ENCODE measurements around the gene TRIM5.
"Not testable (repeated sequence)": the region's sequence is repeated elsewhere in the genome, so short reads cannot be mapped to it uniquely, and the experiment has no call there.

The TRIM5 gene

DNA sequence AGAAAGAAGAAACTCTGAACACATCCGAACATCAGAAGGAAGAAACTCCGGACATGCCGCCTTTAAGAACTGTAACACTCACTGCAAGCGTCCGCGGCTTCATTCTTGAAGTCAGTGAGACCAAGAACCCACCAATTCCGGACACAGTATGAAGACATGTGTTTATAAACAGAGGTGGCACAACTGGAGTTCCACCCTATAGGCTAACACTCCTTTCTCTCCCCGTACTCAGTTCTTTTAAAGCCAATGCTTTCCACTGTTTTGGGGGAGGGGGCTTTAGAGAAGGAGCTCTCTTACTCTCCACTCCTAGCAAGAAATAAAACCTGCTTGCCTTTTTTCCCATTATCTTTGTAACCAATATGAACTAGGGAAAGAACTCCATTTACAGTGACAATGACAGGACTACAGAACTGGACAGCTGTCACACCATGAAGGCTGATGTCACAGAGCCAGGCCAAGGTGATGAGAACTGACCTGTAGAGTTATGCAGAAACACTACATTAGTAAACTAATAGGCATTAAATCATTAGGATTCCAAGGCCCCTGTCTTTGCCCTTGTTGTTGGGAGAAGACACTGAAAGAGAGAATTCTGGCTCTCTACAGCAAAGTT is 733 bp downstream of the TRIM5 start:
- Histone ChIP-seq H3K27me3 (ENCODE audit: control insufficient read depth, insufficient read depth, low read length) (no peaks in the 10 kb centered on the region), H3K4me1 (ENCODE audit: control insufficient read depth, low read depth, low read length) (peaks cover 8% of the 10 kb centered on the region), H3K27ac (ENCODE audit: low read length) (peak overlapping the region; percentile 24), H3K9me3 (ENCODE audit: control insufficient read depth, low read depth, low read length) (no peaks in the 10 kb centered on the region), H3K36me3 (ENCODE audit: control insufficient read depth, low read depth, low read length) (peaks cover 9% of the 10 kb centered on the region), H3K9ac (ENCODE audit: low read length) (peak overlapping the region; percentile 85), H3K4me3 (ENCODE audit: low read length) (peak overlapping the region; percentile 70)

DNA sequence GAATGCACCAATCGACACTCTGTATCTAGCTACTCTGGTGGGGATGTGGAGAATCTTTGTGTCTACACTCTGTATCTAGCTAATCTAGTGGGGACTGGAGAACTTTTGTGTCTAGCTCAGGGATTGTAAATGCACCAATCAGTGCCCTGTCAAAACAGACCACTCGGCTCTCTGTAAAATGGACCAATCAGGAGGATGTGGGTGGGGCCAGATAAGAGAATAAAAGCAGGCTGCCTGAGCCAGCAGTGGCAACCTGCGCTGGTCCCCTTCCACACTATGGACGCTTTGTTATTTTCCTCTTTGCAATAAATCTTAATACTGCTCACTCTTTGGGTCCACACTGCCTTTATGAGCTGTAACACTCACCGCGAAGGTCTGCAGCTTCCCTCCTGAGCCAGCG is 1.3 kb downstream of the TRIM5 start:
- H3K9me3 ChIP-seq (ENCODE audit: control insufficient read depth, low read depth, low read length); H3K27ac ChIP-seq (ENCODE audit: low read length); H3K4me3 ChIP-seq (ENCODE audit: low read length); H3K27me3 ChIP-seq (ENCODE audit: control insufficient read depth, insufficient read depth, low read length); H3K9ac ChIP-seq (ENCODE audit: low read length); H3K4me1 ChIP-seq (ENCODE audit: control insufficient read depth, low read depth, low read length): not testable (repeated sequence)
- H3K36me3 ChIP-seq (ENCODE audit: control insufficient read depth, low read depth, low read length), result peaks cover 14% of the 10 kb centered on the region

DNA sequence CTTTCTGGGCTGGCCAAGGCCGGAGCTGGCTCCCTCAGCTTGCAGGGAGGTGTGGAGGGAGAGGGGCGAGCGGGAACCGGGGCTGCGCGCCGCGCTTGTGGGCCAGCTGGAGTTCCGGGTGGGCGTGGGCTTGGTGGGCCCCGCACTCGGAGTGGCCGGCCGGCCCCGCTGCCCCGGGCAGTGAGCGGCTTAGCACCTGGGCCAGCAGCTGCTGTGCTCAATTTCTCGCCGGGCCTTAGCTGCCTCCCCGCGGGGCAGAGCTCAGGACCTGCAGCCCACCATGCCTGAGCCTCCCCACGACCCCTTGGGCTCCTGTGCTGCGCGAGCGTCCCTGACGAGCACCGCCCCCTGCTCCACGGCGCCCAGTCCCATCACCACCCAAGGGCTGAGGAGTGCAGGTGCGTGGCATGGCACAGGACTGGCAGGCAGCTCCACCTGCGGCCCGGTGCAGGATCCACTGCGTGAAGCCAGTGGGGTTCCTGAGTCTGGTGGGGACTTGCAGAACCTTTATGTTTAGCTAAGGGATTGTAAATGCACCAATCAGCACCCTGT is 1.9 kb downstream of the TRIM5 start:
- H3K27me3 ChIP-seq (ENCODE audit: control insufficient read depth, insufficient read depth, low read length); H3K4me3 ChIP-seq (ENCODE audit: low read length); H3K9ac ChIP-seq (ENCODE audit: low read length); H3K4me1 ChIP-seq (ENCODE audit: control insufficient read depth, low read depth, low read length); H3K9me3 ChIP-seq (ENCODE audit: control insufficient read depth, low read depth, low read length); H3K27ac ChIP-seq (ENCODE audit: low read length): not testable (repeated sequence)
- H3K36me3 ChIP-seq (ENCODE audit: control insufficient read depth, low read depth, low read length), result peaks cover 20% of the 10 kb centered on the region

DNA sequence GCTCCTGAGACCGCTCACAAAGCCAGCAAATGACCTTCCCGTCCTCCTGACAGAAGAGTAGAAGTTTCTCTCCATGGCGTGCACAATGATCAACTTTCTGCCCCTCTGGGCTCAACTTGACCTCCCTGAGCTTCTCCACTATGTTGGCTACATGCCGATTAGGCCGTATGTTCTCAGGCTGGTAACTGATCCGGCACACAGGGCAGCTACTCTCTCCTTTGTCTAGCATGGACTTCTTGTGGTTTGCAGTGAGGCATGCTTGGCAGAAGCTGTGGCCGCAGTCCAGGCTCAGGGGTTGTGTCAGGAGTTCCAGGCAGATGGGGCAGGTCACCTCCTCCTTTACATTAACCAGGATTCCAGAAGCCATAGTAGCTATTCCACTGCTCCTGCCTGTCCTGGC is 5.1 kb downstream of the TRIM5 start:
- H3K27ac ChIP-seq (ENCODE audit: low read length), result no peak overlapping the region
- H3K36me3 ChIP-seq (ENCODE audit: control insufficient read depth, low read depth, low read length), result peaks cover 23% of the 10 kb centered on the region
- no peaks in the 10 kb centered on the region for H3K27me3 ChIP-seq (ENCODE audit: control insufficient read depth, insufficient read depth, low read length)
- no peak overlapping the region for H3K9ac ChIP-seq (ENCODE audit: low read length)
- no peaks in the 10 kb centered on the region for H3K9me3 ChIP-seq (ENCODE audit: control insufficient read depth, low read depth, low read length)
- H3K4me1 ChIP-seq (ENCODE audit: control insufficient read depth, low read depth, low read length), result peaks cover 4% of the 10 kb centered on the region
- no peak overlapping the region for H3K4me3 ChIP-seq (ENCODE audit: low read length)

- no peaks in the 10 kb centered on the region for H3K4me1 ChIP-seq (ENCODE audit: control insufficient read depth, low read depth, low read length)
- H3K9ac ChIP-seq (ENCODE audit: low read length), result no peak overlapping the region
- H3K27ac ChIP-seq (ENCODE audit: low read length), result no peak overlapping the region
- H3K27me3 ChIP-seq (ENCODE audit: control insufficient read depth, insufficient read depth, low read length), result no peaks in the 10 kb centered on the region
- H3K4me3 ChIP-seq (ENCODE audit: low read length), result no peak overlapping the region
- no peaks in the 10 kb centered on the region for H3K9me3 ChIP-seq (ENCODE audit: control insufficient read depth, low read depth, low read length)
- H3K36me3 ChIP-seq (ENCODE audit: control insufficient read depth, low read depth, low read length), result peaks cover 21% of the 10 kb centered on the region
Measured at GRCh38 chr11:5674391-5674790, 10.5 kb downstream of the TRIM5 start.

DNA sequence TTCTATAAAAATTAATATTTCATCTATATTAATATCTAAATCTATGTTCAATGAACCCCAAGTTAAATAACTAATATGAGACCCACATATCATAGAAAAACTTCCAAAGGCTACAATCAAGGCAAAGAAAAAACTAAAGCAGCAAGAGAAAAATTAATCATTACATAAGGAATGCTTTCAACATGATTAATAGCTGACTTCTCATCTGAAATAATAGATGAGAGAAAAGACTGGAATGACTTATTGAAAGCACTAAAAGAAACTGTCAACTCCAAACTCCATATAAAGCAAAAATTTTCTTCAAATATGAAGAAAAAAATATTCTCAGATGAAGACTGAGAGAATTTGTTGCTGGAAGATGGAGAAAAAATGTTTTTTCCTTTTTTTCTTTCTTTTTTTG is 13.0 kb downstream of the TRIM5 start:
- no peaks in the 10 kb centered on the region for H3K9me3 ChIP-seq (ENCODE audit: control insufficient read depth, low read depth, low read length)

DNA sequence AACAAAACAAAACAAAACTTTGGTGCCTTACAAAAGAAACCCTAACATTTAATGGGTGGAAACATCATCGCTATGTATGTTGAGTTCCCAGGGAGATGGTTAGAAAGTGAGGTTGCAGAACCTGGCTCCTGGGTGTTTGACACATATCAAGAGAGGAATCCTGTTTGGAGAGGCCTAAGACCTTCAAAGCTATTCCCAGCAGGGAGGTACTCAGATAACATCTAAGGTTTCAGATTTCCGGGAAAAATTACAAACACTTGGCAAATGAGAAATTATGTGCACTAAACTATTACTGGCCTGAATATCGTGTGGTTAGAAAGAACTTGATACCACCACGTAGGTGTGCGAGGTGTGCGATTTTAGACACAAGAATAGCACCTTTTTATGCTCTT is 18.5 kb downstream of the TRIM5 start:
- H3K4me1 ChIP-seq (ENCODE audit: control insufficient read depth, low read depth, low read length), result no peaks in the 10 kb centered on the region
- no peaks in the 10 kb centered on the region for H3K9me3 ChIP-seq (ENCODE audit: control insufficient read depth, low read depth, low read length)
- H3K4me3 ChIP-seq (ENCODE audit: low read length), result no peak overlapping the region
- no peak overlapping the region for H3K9ac ChIP-seq (ENCODE audit: low read length)
- H3K27me3 ChIP-seq (ENCODE audit: control insufficient read depth, insufficient read depth, low read length), result no peaks in the 10 kb centered on the region
- peaks cover 25% of the 10 kb centered on the region for H3K36me3 ChIP-seq (ENCODE audit: control insufficient read depth, low read depth, low read length)
- H3K27ac ChIP-seq (ENCODE audit: low read length), result no peak overlapping the region

More for the DNA sequence above, 13.0 kb downstream of the TRIM5 start:
- Histone ChIP-seq H3K9ac (ENCODE audit: low read length) (no peak overlapping the region), H3K36me3 (ENCODE audit: control insufficient read depth, low read depth, low read length) (peaks cover 8% of the 10 kb centered on the region), H3K4me1 (ENCODE audit: control insufficient read depth, low read depth, low read length) (no peaks in the 10 kb centered on the region), H3K27ac (ENCODE audit: low read length) (no peak overlapping the region), H3K4me3 (ENCODE audit: low read length) (no peak overlapping the region), H3K27me3 (ENCODE audit: control insufficient read depth, insufficient read depth, low read length) (no peaks in the 10 kb centered on the region)

- Histone ChIP-seq H3K9me3 (ENCODE audit: control insufficient read depth, low read depth, low read length) (no peaks in the 10 kb centered on the region), H3K4me1 (ENCODE audit: control insufficient read depth, low read depth, low read length) (no peaks in the 10 kb centered on the region), H3K4me3 (ENCODE audit: low read length) (no peak overlapping the region), H3K27ac (ENCODE audit: low read length) (no peak overlapping the region), H3K36me3 (ENCODE audit: control insufficient read depth, low read depth, low read length) (peaks cover 25% of the 10 kb centered on the region), H3K27me3 (ENCODE audit: control insufficient read depth, insufficient read depth, low read length) (no peaks in the 10 kb centered on the region), H3K9ac (ENCODE audit: low read length) (no peak overlapping the region)
Measured at GRCh38 chr11:5665746-5666401, 19.0 kb downstream of the TRIM5 start.

DNA sequence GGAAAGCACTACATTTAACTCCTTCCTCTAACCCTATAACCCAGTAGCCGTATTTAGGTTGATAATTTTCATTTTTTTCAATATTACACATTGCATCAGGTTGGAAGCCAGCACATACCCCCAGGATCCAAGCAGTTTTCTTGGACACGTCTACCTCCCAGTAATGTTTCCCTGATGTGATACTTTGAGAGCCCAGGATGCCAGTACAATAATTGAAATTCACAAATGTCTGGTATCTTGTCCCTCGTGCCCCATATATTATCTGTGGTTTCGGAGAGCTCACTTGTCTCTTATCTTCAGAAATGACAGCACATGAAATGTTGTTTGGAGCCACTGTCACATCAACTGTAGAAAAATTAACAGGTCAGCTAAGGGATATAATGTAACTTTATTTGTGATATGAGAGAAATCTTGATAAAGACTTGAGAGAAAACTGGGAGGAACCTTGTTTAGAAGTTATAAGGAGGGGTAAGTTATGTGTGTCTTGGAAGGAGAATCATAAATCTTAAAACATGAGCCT is 19.8 kb downstream of the TRIM5 start:
- Histone ChIP-seq H3K27ac (ENCODE audit: low read length) (no peak overlapping the region), H3K9ac (ENCODE audit: low read length) (no peak overlapping the region), H3K4me3 (ENCODE audit: low read length) (no peak overlapping the region), H3K27me3 (ENCODE audit: control insufficient read depth, insufficient read depth, low read length) (no peaks in the 10 kb centered on the region), H3K36me3 (ENCODE audit: control insufficient read depth, low read depth, low read length) (peaks cover 25% of the 10 kb centered on the region), H3K9me3 (ENCODE audit: control insufficient read depth, low read depth, low read length) (no peaks in the 10 kb centered on the region), H3K4me1 (ENCODE audit: control insufficient read depth, low read depth, low read length) (no peaks in the 10 kb centered on the region)

DNA sequence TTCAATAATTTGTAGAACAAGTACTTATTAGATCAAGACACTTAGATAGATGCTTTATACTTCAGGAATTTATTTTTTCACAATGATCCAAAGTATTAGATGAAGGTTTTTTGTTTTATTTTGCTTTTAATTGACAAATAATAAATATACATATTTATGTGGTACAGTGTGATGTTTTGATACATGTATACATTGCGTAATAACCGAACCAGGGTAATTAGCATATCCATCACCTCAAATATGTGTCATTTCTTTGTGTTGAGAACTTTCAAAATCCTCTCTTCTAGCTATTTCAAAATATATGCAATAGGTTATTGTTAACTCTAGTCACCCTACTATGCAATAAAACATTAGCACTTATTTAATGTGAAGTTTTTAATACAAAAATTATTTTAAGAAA is 21.4 kb downstream of the TRIM5 start:
- H3K9me3 ChIP-seq (ENCODE audit: control insufficient read depth, low read depth, low read length), result no peaks in the 10 kb centered on the region
- H3K9ac ChIP-seq (ENCODE audit: low read length), result no peak overlapping the region
- no peaks in the 10 kb centered on the region for H3K4me1 ChIP-seq (ENCODE audit: control insufficient read depth, low read depth, low read length)
- peaks cover 21% of the 10 kb centered on the region for H3K36me3 ChIP-seq (ENCODE audit: control insufficient read depth, low read depth, low read length)
- H3K27ac ChIP-seq (ENCODE audit: low read length), result no peak overlapping the region
- H3K27me3 ChIP-seq (ENCODE audit: control insufficient read depth, insufficient read depth, low read length), result no peaks in the 10 kb centered on the region
- no peak overlapping the region for H3K4me3 ChIP-seq (ENCODE audit: low read length)

DNA sequence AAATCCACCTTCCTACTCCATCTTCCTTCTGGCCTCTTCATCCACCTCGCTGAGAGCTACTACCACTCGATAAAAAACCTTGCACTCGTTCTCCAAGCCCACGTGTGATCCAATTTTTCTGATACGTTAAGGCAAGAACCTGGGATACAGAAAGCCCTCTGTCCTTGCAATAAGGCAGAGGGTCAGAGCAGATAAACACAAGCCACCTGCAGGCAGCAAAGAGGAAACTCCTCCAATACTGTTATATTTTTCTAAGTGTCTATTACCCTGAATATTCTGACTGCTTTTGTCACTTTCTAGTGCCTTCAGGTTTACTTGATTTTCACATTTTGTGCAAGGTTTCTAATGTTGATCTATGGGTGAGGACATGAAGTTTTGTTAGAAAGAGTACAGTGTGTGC is 26.6 kb downstream of the TRIM5 start:
- Histone ChIP-seq H3K27ac (ENCODE audit: low read length) (no peak overlapping the region), H3K4me3 (ENCODE audit: low read length) (no peak overlapping the region), H3K4me1 (ENCODE audit: control insufficient read depth, low read depth, low read length) (no peaks in the 10 kb centered on the region), H3K9me3 (ENCODE audit: control insufficient read depth, low read depth, low read length) (no peaks in the 10 kb centered on the region), H3K9ac (ENCODE audit: low read length) (no peak overlapping the region), H3K36me3 (ENCODE audit: control insufficient read depth, low read depth, low read length) (no peaks in the 10 kb centered on the region), H3K27me3 (ENCODE audit: control insufficient read depth, insufficient read depth, low read length) (no peaks in the 10 kb centered on the region)

DNA sequence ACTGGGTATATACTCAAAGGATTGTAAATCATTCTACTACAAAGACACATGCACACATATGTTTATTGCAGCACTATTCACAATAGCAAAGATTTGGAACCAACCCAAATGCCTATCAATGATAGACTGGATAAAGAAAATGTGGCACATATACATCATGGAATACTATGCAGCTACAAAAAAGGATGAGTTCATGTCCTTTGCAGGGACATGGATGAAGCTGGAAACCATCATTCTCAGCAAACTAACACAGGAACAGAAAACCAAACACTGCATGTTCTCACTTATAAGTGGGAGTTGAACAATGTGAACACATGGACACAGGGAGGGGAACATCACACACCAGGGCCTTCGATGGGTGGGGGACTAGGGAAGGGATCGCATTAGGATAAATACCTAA is 27.9 kb downstream of the TRIM5 start:
- not testable (repeated sequence) for H3K36me3 ChIP-seq (ENCODE audit: control insufficient read depth, low read depth, low read length); H3K9ac ChIP-seq (ENCODE audit: low read length); H3K9me3 ChIP-seq (ENCODE audit: control insufficient read depth, low read depth, low read length); H3K27ac ChIP-seq (ENCODE audit: low read length); H3K27me3 ChIP-seq (ENCODE audit: control insufficient read depth, insufficient read depth, low read length); H3K4me1 ChIP-seq (ENCODE audit: control insufficient read depth, low read depth, low read length); H3K4me3 ChIP-seq (ENCODE audit: low read length)
